DMS153 treated with DMSO at 0.1 percent for 48 hours (cell line): ENCODE measurements around the gene NOX1.

Experiments used
- DNase-seq: peaks from one replicate; lab custom pipeline; 2025; ENCODE audit not compliant: unreplicated experiment; lab: John Stamatoyannopoulos, UW

NOX1 gene

GRCh38 chrX:100874325-100874724 is at the start of gene NOX1:
Gene NOX1 (minus strand): TSS chrX:100874359. CDS start chrX:100874139, 220 bp downstream.
- DNase-seq: no peak

- DNase-seq: no peak
Observed at GRCh38 chrX:100915562-100915961, 41.4 kb upstream of the NOX1 start.

- no peak for DNase-seq
Observed at GRCh38 chrX:100913111-100913510, 39.0 kb upstream of the NOX1 start.

- no peak for DNase-seq
Observed at GRCh38 chrX:100911731-100912130, 37.6 kb upstream of the NOX1 start.

GRCh38 chrX:100905620-100906019 is 31.5 kb upstream of the NOX1 start:
- no peak for DNase-seq

GRCh38 chrX:100904433-100904832 is 30.3 kb upstream of the NOX1 start:
- DNase-seq: no peak

GRCh38 chrX:100895365-100896075 is 21.4 kb upstream of the NOX1 start:
- DNase-seq: peak; percentile 12

- DNase-seq: no peak
Observed at GRCh38 chrX:100883654-100884053, 9.5 kb upstream of the NOX1 start.

- DNase-seq: no peak
Observed at GRCh38 chrX:100880368-100880767, 6.2 kb upstream of the NOX1 start.

GRCh38 chrX:100871594-100872560 is 2.3 kb downstream of the NOX1 start:
- no peak for DNase-seq

GRCh38 chrX:100870527-100870926 is 3.6 kb downstream of the NOX1 start:
- no peak for DNase-seq

- DNase-seq: no peak
Observed at GRCh38 chrX:100868273-100868672, 5.9 kb downstream of the NOX1 start.

- DNase-seq: no peak
Observed at GRCh38 chrX:100864657-100865391, 9.3 kb downstream of the NOX1 start.

GRCh38 chrX:100863326-100863864 is 10.8 kb downstream of the NOX1 start:
- DNase-seq: no peak

GRCh38 chrX:100852810-100853209 is 21.3 kb downstream of the NOX1 start:
- DNase-seq: no peak

- DNase-seq: no peak
Observed at GRCh38 chrX:100850317-100850716, 23.8 kb downstream of the NOX1 start.

- no peak for DNase-seq
Observed at GRCh38 chrX:100831219-100831946, 42.8 kb downstream of the NOX1 start.

GRCh38 chrX:100830547-100830946 is 43.6 kb downstream of the NOX1 start:
- DNase-seq: no peak

GRCh38 chrX:100830143-100830542 is 44.0 kb downstream of the NOX1 start:
- no peak for DNase-seq

GRCh38 chrX:100829730-100830129 is 44.4 kb downstream of the NOX1 start:
- no peak for DNase-seq
